Endothelial cell of umbilical vein (primary cell): Measurements from ENCODE around the gene TMEM183A. TPM values are rescaled to one million over a fixed set of nuclear protein-coding genes. Genes with fewer than 3 reads are reported as not detected.

Experiments used
- BruUV-seq: library from RNA; stranded (reverse); fragments of 400-500 nt; replicated peaks from 2 replicates; lab custom pipeline; 2021; lab: Mats Ljungman, UMichigan
- CTCF ChIA-PET: fragments of 300-600, 350-600 bp; sonication (Branson Sonifier 250); formaldehyde crosslinking; loops from one replicate; lab custom pipeline; 2021; ENCODE audit warnings: antibody characterized with exemption, inconsistent platforms; lab: Charles Lee
- POLR2A ChIA-PET: fragments of 300-600, 350-600 bp; sonication (Branson Sonifier 250); formaldehyde crosslinking; loops from one replicate; lab custom pipeline; 2021; ENCODE audit warnings: antibody characterized with exemption, inconsistent platforms; lab: Charles Lee
- DNase-seq: peaks from one replicate; pipeline ENCODE4 v3.0.0-alpha.2; 2011; ENCODE audit warnings: low read depth, low spot score
- FAIRE-seq: peaks from 2 replicates; lab custom pipeline; 2011; peaks lifted over from hg19 to GRCh38; lab: Jason Lieb, UNC
- H2AFZ ChIP-seq: 2 replicates; pipeline ENCODE4 v1.6.0; 2012; ENCODE audit warnings: low read depth, low read length, control low read depth, inconsistent platforms
- H3K27ac ChIP-seq: 2 replicates; pipeline ENCODE4 v1.5.1; 2011; ENCODE audit warnings: low read depth, mild to moderate bottlenecking, control low read depth, low read length, moderate library complexity; ENCODE audit not compliant: insufficient read depth
- H3K27me3 ChIP-seq, 2 experiments: 2 replicates each; pipeline versions ENCODE4 v1.6.0 to v1.6.1; 2011; ENCODE audit warnings: low read length in 2 of 2, mixed read lengths in 1 of 2; ENCODE audit not compliant: control insufficient read depth in 2 of 2, insufficient read depth in 2 of 2
- H3K36me3 ChIP-seq, 2 experiments: 2 replicates in 1 of 2; 3 replicates in 1 of 2; pipeline ENCODE4 v1.5.1; 2011; ENCODE audit warnings: low read length in 2 of 2, mild to moderate bottlenecking in 1 of 2, moderate library complexity in 1 of 2; ENCODE audit not compliant: control insufficient read depth in 2 of 2, insufficient read depth in 2 of 2; ENCODE audit errors: extremely low read depth in 1 of 2
- H3K4me1 ChIP-seq: 3 replicates; pipeline ENCODE4 v1.5.1; 2011; ENCODE audit warnings: mild to moderate bottlenecking, low read length; ENCODE audit not compliant: control insufficient read depth, insufficient read depth; ENCODE audit errors: extremely low read depth
- H3K4me2 ChIP-seq: 2 replicates; pipeline ENCODE4 v1.6.1; 2011; ENCODE audit warnings: low read length, control low read depth, mixed read lengths; ENCODE audit not compliant: insufficient read depth
- H3K4me3 ChIP-seq, 3 experiments: fragments of 200-600 bp in 1 of 3; sonication (generic), shearing (Covaris generic) in 1 of 3; replicated peaks in 1 of 3; 2 replicates each; pipeline ENCODE4 v1.5.1; 2011 to 2016; ENCODE audit warnings: control low read depth in 3 of 3, low read length in 3 of 3, mild to moderate bottlenecking in 2 of 3, inconsistent platforms in 1 of 3, low read depth in 1 of 3, moderate library complexity in 1 of 3; ENCODE audit not compliant: insufficient read depth in 1 of 3
- H3K79me2 ChIP-seq: 2 replicates; pipeline ENCODE4 v1.6.0; 2012; ENCODE audit warnings: low read length, inconsistent platforms; ENCODE audit not compliant: control insufficient read depth, insufficient read depth
- H3K9ac ChIP-seq: replicated peaks from 2 replicates; pipeline ENCODE3; 2011; ENCODE audit warnings: low read length, control low read depth; ENCODE audit not compliant: insufficient read depth; ENCODE audit errors: extremely low read depth
- H3K9me1 ChIP-seq: replicated peaks from 3 replicates; pipeline ENCODE4 v1.6.0; 2011; ENCODE audit warnings: mild to moderate bottlenecking, low read length; ENCODE audit not compliant: control insufficient read depth, insufficient read depth; ENCODE audit errors: extremely low read depth
- H3K9me3 ChIP-seq: replicated peaks from 2 replicates; pipeline ENCODE4 v1.5.1; 2012; ENCODE audit warnings: low read length, inconsistent platforms; ENCODE audit not compliant: control insufficient read depth, insufficient read depth
- H4K20me1 ChIP-seq: replicated peaks from 2 replicates; pipeline ENCODE3; 2011; ENCODE audit warnings: mild to moderate bottlenecking, low read length; ENCODE audit not compliant: control insufficient read depth, insufficient read depth; ENCODE audit errors: extremely low read depth
- CTCF ChIP-seq, 2 donors: IDR thresholded peaks; 1 replicate in 1 of 2; 2 replicates in 1 of 2; pipeline ENCODE4 v1.5.1; 2011; ENCODE audit warnings: low read length in 2 of 2, mild to moderate bottlenecking in 2 of 2, moderate library complexity in 2 of 2, control low read depth in 1 of 2, inconsistent platforms in 1 of 2, low read depth in 1 of 2; ENCODE audit not compliant: insufficient read depth in 1 of 2; ENCODE audit errors: extremely low read depth in 1 of 2
- EZH2 ChIP-seq: IDR thresholded peaks from 2 replicates; pipeline ENCODE4 v1.6.1; 2012; ENCODE audit warnings: borderline replicate concordance, low read depth, mild to moderate bottlenecking, moderate library complexity, low read length, inconsistent platforms; ENCODE audit not compliant: severe bottlenecking
- FOS ChIP-seq: IDR thresholded peaks from 2 replicates; pipeline ENCODE4 v1.6.1; 2011; ENCODE audit warnings: mild to moderate bottlenecking, low read length, moderate library complexity, borderline replicate concordance; ENCODE audit not compliant: insufficient read depth
- GATA2 ChIP-seq: IDR thresholded peaks from 2 replicates; pipeline ENCODE4 v1.7.0; 2011; ENCODE audit warnings: low read depth, mild to moderate bottlenecking, moderate library complexity, mixed read lengths, low read length; ENCODE audit not compliant: insufficient read length, insufficient read depth
- JUN ChIP-seq: IDR thresholded peaks from 2 replicates; pipeline ENCODE4 v1.6.1; 2011; ENCODE audit warnings: borderline replicate concordance, low read depth; ENCODE audit not compliant: insufficient read length, insufficient read depth
- MYC ChIP-seq: IDR thresholded peaks from one replicate; pipeline ENCODE4 v1.6.1; 2011; ENCODE audit warnings: mild to moderate bottlenecking, low read depth, low read length
- POLR2A ChIP-seq: IDR thresholded peaks from 2 replicates; pipeline ENCODE4 v1.6.1; 2012; ENCODE audit warnings: low read depth, mild to moderate bottlenecking, control low read depth, low read length
- POLR2AphosphoS5 ChIP-seq: IDR thresholded peaks from 2 replicates; pipeline ENCODE4 v1.6.1; 2012; ENCODE audit warnings: low read depth, mild to moderate bottlenecking, control low read depth, low read length, moderate library complexity; ENCODE audit not compliant: insufficient read depth
- dilution Hi-C: fragments of 300-500 bp; cut with MboI; formaldehyde crosslinking; loops from one replicate; pipeline ENCODE4 v1.15.0; 2019; ENCODE audit warnings: low sequenced_read_pairs; ENCODE audit not compliant: extremely low pct_ligation_motif_present
- intact Hi-C: fragments of 100-400 bp; cut with micrococcal nuclease; formaldehyde crosslinking; loops from one replicate; pipeline ENCODE4 v1.10.0; 2022
- polyA plus RNA-seq, 4 experiments: library from polyadenylated mRNA; depleted of rRNA in 3 of 4; stranded (reverse) in 3 of 4; unstranded in 1 of 4; fragments of >200 nt; gene quantifications; 2 replicates each; pipeline versions ENCODE4 v1.2.1 to v1.2.3, GENCODE V29; 2011 to 2012; ENCODE audit warnings: missing spikeins in 1 of 4
- total RNA-seq: library from RNA; stranded (reverse); gene quantifications from 2 replicates; pipeline ENCODE4 v1.2.3, GENCODE V29; 2021
- TF ChIP-seq, protein P1 (sequence below): IDR thresholded peaks from 2 replicates; pipeline ENCODE4 v1.6.1; 2011; ENCODE audit not compliant: insufficient read depth, insufficient read length

The TMEM183A gene
- total and polyA plus RNA-seq, 2 donors (not counting 3 experiments of a cell fraction or from before 2014, with no cell fraction given): 59.4 to 110 TPM

DNA sequence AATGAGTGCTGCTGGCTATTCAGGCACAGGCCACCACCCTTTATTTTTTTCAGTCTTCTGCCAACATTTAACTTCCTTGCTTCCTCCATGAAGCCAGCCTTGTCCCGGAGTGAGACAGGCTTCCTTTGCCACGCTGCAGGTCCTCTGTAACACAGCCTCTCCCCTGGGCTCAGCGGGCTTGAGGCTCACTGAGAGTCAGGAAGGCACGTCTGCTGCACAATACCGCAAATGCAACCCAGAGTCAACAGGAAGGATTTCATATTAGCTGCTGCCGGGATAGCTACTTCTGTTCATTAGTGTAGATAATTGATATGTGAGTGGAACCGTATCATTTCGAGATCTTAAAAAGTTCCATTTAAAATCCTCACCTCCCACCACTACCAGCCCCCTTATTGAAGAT, 56.1 kb downstream of the TMEM183A start:
- no peak overlapping the region for H2AFZ ChIP-seq
- H3K4me2 ChIP-seq: no peak overlapping the region
- TF ChIP-seq GATA2 (no peak), CTCF (IDR thresholded peaks at IDR 0.05; ENCODE audit: extremely low read depth in 1 of 2, insufficient read depth in 1 of 2, low read depth in 1 of 2, low read length in 2 of 2) (no peak), MYC (no peak), POLR2A (no peak), JUN (no peak), EZH2 (no peak), POLR2AphosphoS5 (no peak), FOS (no peak)
- TF ChIP-seq, protein P1, sequence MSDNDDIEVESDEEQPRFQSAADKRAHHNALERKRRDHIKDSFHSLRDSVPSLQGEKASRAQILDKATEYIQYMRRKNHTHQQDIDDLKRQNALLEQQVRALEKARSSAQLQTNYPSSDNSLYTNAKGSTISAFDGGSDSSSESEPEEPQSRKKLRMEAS: no peak
- DNase-seq (no peak), FAIRE-seq (no peak)
- ChIA-PET CTCF (interaction anchor here (1.0 to 2.0 kb wide), 4 partner anchors 24 to 264 kb away, joined by 3 to 5 read pairs (median 4); no protein-coding TSS in a partner anchor), POLR2A (no interaction called here)
- dilution Hi-C loops (no loop called here), intact Hi-C loops (no loop called here)
- H3K36me3 ChIP-seq: no peaks in the 10 kb centered on the region
- no peaks in the 10 kb centered on the region for H4K20me1 ChIP-seq
- no TSS peak for BruUV-seq
- no peak overlapping the region for H3K9ac ChIP-seq
- H3K79me2 ChIP-seq: no peaks in the 10 kb centered on the region
- no peaks in the 10 kb centered on the region for H3K9me1 ChIP-seq
- peaks cover 3 to 7% of the 10 kb centered on the region in 2 experiments for H3K27me3 ChIP-seq
- H3K27ac ChIP-seq: no peak overlapping the region
- no peak overlapping the region for H3K4me3 ChIP-seq
- no peaks in the 10 kb centered on the region for H3K4me1 ChIP-seq
- H3K9me3 ChIP-seq: no peaks in the 10 kb centered on the region
